ENCODE data around the gene NKD2. TPM values are rescaled to one million over a fixed set of nuclear protein-coding genes. Genes with fewer than 3 reads are reported as not detected.

Gene NKD2
- total and polyA plus RNA-seq, 2 experiments from 2014 or later = 9.0 to 11.9 TPM

- Histone ChIP-seq H4K20me1 (replicated peaks; ENCODE audit: insufficient read depth) (no peaks in the 10 kb centered on the region), H2AFZ (no peak overlapping the region), H3K4me1 (ENCODE audit: insufficient read depth) (no peaks in the 10 kb centered on the region), H3K27ac (ENCODE audit: low read depth) (no peak overlapping the region), H3F3A (replicated peaks; ENCODE audit: low read depth) (no peaks in the 10 kb centered on the region), H3K79me2 (replicated peaks; ENCODE audit: insufficient read depth) (no peaks in the 10 kb centered on the region), H3K4me2 (no peak overlapping the region), H3K4me3 (no peak overlapping the region), H3K36me3 (ENCODE audit: insufficient read depth) (no peaks in the 10 kb centered on the region), H3K27me3 (ENCODE audit: insufficient read depth) (no peaks in the 10 kb centered on the region), H3K9me2 (ENCODE audit: insufficient read depth) (no peaks in the 10 kb centered on the region)
- Mint-ChIP-seq H3K36me3 (ENCODE audit: low read depth) (no peaks in the 10 kb centered on the region; the same call in 2 of the 3 replicates), H3K9me3 (no peaks in the 10 kb centered on the region), H3K4me1 (peaks cover 17% of the 10 kb centered on the region), H3K27ac (no peak overlapping the region), H3K4me3 (no peak overlapping the region), H3K27me3 (ENCODE audit: insufficient read depth, low read depth, poor library complexity) (peaks cover 4% of the 10 kb centered on the region)
- DNase-seq (ENCODE audit: low spot score) (no peak), ATAC-seq (peak; percentile 39)
- TF ChIP-seq, protein P1, sequence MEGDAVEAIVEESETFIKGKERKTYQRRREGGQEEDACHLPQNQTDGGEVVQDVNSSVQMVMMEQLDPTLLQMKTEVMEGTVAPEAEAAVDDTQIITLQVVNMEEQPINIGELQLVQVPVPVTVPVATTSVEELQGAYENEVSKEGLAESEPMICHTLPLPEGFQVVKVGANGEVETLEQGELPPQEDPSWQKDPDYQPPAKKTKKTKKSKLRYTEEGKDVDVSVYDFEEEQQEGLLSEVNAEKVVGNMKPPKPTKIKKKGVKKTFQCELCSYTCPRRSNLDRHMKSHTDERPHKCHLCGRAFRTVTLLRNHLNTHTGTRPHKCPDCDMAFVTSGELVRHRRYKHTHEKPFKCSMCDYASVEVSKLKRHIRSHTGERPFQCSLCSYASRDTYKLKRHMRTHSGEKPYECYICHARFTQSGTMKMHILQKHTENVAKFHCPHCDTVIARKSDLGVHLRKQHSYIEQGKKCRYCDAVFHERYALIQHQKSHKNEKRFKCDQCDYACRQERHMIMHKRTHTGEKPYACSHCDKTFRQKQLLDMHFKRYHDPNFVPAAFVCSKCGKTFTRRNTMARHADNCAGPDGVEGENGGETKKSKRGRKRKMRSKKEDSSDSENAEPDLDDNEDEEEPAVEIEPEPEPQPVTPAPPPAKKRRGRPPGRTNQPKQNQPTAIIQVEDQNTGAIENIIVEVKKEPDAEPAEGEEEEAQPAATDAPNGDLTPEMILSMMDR (conservative IDR thresholded peaks at IDR 0.05; ENCODE audit: low read depth in 2 of 2) = peak; percentile 14 to 54; a peak in 2 of 4 replicates
- TF ChIP-seq EZH2phosphoT487 (IDR thresholded peaks at IDR 0.05; ENCODE audit: unreplicated experiment) (no peak), ZNF331 (CRISPR knock-in tag; IDR thresholded peaks at IDR 0.05; ENCODE audit: low read depth) (no peak), NANOG (IDR thresholded peaks at IDR 0.05; ENCODE audit: borderline replicate concordance) (no peak), ZNF462 (CRISPR knock-in tag; IDR thresholded peaks at IDR 0.05) (no peak), STAT1 (IDR thresholded peaks at IDR 0.05; ENCODE audit: unreplicated experiment) (no peak), ZNF114 (CRISPR knock-in tag; IDR thresholded peaks at IDR 0.05) (no peak)
Observed at GRCh38 chr5:994821-995220, 13.8 kb upstream of the NKD2 start.

All from GM23338 (cell line).